Left lobe of liver (tissue), 2 donors: ENCODE results near the gene TENT5C. TPM values are rescaled to one million over a fixed set of nuclear protein-coding genes. Genes with fewer than 3 reads are reported as not detected.
"Not testable (repeated sequence)": the region's sequence is repeated elsewhere in the genome, so short reads cannot be mapped to it uniquely, and the experiment has no call there.

ENCODE experiments used
- ATAC-seq: fragments of 200-7000 bp; cut with Tn5 transposase; one replicate; pipeline ENCODE4 v1.9.1; 2020; ENCODE audit warnings: mild to moderate bottlenecking, moderate library complexity
- DNase-seq: peaks from one replicate; pipeline ENCODE4 v3.0.0-alpha.2; 2020; ENCODE audit warnings: low spot score
- total RNA-seq: library from RNA; stranded (reverse); gene quantifications from one replicate; pipeline ENCODE4 v1.2.1, GENCODE V29; 2021
- donor health status: DM: no; HTN: no; CAD: no; lungs with moderate emphysema.
- donor health status: DM: no; HTN: yes; CAD: no.

Gene TENT5C
- total RNA-seq = 2.4 TPM

- peak; percentile 99 for DNase-seq
- ATAC-seq = peak; percentile 94
Measured at GRCh38 chr1:117605774-117606648, at the start of gene TENT5C. TENT5C (plus strand) TSS chr1:117606048; CDS start chr1:117622869, 16,821 bp downstream.

GRCh38 chr1:117556341-117556740 lies 49.5 kb upstream of the TENT5C start:
- DNase-seq (no peak), ATAC-seq (no peak)

GRCh38 chr1:117556976-117557375 lies 48.9 kb upstream of the TENT5C start:
- DNase-seq (no peak), ATAC-seq (no peak)

- peak; percentile 22 for DNase-seq
- ATAC-seq = not testable (repeated sequence)
Measured at GRCh38 chr1:117558451-117558850, 47.4 kb upstream of the TENT5C start.

GRCh38 chr1:117559139-117559538 lies 46.7 kb upstream of the TENT5C start:
- DNase-seq = peak; percentile 11
- no peak for ATAC-seq

- no peak for DNase-seq
- ATAC-seq = no peak
Measured at GRCh38 chr1:117559985-117560384, 45.9 kb upstream of the TENT5C start.

- ATAC-seq (no peak), DNase-seq (peak; percentile 35)
Measured at GRCh38 chr1:117561071-117561470, 44.8 kb upstream of the TENT5C start.

GRCh38 chr1:117561551-117561950 lies 44.3 kb upstream of the TENT5C start:
- ATAC-seq = no peak

GRCh38 chr1:117562581-117563491 lies 43.0 kb upstream of the TENT5C start:
- ATAC-seq (peak; percentile 80), DNase-seq (peak; percentile 42)

More at GRCh38 chr1:117561551-117561950, 44.3 kb upstream of the TENT5C start:
- peak; percentile 24 for DNase-seq

- no peak for DNase-seq
- ATAC-seq = no peak
Measured at GRCh38 chr1:117563492-117563875, 42.4 kb upstream of the TENT5C start.

GRCh38 chr1:117564227-117565075 lies 41.4 kb upstream of the TENT5C start:
- peak; percentile 15 for DNase-seq
- ATAC-seq = no peak

- no peak for ATAC-seq
Measured at GRCh38 chr1:117565076-117565556, 40.7 kb upstream of the TENT5C start.

GRCh38 chr1:117565745-117566455 lies 39.9 kb upstream of the TENT5C start:
- no peak for ATAC-seq

More at GRCh38 chr1:117565076-117565556, 40.7 kb upstream of the TENT5C start:
- peak; percentile 12 for DNase-seq

GRCh38 chr1:117566556-117566955 lies 39.3 kb upstream of the TENT5C start:
- no peak for ATAC-seq
- peak; percentile 15 for DNase-seq

More at GRCh38 chr1:117565745-117566455, 39.9 kb upstream of the TENT5C start:
- peak; percentile 41 for DNase-seq

- ATAC-seq = no peak
- peak; percentile 40 for DNase-seq
Measured at GRCh38 chr1:117567435-117567834, 38.4 kb upstream of the TENT5C start.

GRCh38 chr1:117567976-117568375 lies 37.9 kb upstream of the TENT5C start:
- no peak for ATAC-seq
- DNase-seq = peak; percentile 21

GRCh38 chr1:117568999-117569398 lies 36.8 kb upstream of the TENT5C start:
- peak; percentile 5 for DNase-seq

GRCh38 chr1:117569856-117570255 lies 36.0 kb upstream of the TENT5C start:
- ATAC-seq (no peak), DNase-seq (no peak)

More at GRCh38 chr1:117568999-117569398, 36.8 kb upstream of the TENT5C start:
- ATAC-seq = no peak

- DNase-seq = peak; percentile 24
- no peak for ATAC-seq
Measured at GRCh38 chr1:117570988-117571409, 34.8 kb upstream of the TENT5C start.
